ENCODE results near the gene TMEM72.

The TMEM72 gene

DNA sequence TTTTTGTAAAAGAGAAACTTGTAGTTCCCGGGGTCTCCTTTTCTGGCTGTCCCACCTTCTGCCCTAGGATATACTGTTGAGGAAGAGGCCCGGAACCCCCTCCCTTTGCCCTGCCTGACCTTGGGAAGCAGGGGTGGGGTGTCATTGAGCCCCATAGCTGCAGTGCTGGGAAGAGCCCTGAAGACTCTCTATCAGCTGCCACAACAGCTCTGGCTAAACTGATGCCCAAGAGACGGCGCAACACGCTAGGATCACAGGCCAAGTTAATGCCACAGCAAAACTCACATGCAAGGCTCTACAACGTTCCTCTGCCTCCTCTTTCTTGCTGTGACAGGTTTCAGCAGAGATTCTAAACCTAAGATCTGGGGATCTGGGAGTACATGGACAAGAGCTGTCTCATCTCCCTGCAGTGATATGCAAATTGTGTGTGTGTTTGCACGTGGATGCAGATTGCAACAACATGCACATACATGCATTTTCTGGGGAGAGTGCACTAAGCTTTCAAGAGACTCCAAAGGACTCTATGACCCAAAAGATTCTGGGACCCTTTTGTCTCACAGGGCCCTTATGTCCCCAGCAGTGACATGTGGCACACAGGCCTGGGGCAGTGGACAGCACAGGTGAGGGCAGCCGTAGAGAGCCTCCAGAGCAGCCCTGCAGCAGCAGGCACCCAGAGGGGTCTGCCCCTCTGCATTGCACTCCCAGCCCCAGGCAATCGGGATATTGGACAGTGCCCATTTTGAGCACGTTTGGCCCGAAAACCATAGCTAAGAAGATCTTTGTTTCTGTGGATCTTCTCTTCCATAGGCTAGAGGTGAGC, 51.0 kb downstream of the TMEM72 start:
- H3K4me3 ChIP-seq, result peak overlapping the region in 1 of 7 experiments; percentile 4
- peak overlapping the region in 6 of 21 experiments; percentile 0 to 92 (median 31) for H3K27ac ChIP-seq

DNA sequence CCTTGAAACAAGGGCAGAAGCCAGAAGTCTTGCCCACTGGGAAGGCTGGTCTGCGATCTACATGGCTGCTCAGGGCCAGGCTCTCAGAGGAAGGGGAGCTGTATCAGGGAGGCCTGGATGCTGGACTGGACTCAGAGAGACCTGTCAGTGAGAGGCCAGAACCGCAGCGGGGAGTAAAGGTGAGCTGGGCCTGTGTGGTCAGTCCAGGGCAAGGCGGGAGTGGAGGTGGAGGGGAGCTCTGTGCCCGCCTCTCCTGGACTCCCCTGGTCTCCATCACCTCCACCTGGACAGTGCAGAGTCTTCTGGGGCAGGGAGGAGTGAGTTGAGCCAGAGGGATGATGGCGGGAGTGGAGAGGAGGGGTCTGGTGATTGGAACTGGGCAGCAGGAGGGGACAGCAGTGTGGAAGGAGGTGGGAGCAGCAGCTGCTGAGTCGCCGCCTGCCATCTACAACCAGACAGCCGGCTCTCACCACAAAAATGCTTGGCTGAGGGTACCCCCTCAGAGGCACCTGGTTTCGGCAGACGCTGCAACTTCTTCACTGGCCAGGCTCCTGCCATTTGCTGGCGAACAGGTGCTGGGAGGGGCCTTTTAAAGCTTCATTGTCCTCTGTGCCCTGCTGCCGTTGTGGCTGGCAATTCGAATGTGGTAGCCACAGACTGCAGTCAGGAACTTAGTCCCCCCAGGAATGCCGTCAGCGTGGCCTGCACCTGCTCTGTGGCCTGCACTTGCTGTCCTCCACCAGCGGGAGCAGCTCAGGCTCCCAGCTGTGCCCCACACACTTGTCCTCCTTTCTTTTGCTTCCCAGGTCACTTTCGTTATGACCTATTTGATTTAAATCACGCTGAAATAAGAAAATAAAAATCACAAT, 52.0 kb downstream of the TMEM72 start:
- H3K27ac ChIP-seq, result peak overlapping the region in 14 of 21 experiments; percentile 5 to 72 (median 31)
- peak overlapping the region in 1 of 7 experiments; percentile 6 for H3K4me3 ChIP-seq

DNA sequence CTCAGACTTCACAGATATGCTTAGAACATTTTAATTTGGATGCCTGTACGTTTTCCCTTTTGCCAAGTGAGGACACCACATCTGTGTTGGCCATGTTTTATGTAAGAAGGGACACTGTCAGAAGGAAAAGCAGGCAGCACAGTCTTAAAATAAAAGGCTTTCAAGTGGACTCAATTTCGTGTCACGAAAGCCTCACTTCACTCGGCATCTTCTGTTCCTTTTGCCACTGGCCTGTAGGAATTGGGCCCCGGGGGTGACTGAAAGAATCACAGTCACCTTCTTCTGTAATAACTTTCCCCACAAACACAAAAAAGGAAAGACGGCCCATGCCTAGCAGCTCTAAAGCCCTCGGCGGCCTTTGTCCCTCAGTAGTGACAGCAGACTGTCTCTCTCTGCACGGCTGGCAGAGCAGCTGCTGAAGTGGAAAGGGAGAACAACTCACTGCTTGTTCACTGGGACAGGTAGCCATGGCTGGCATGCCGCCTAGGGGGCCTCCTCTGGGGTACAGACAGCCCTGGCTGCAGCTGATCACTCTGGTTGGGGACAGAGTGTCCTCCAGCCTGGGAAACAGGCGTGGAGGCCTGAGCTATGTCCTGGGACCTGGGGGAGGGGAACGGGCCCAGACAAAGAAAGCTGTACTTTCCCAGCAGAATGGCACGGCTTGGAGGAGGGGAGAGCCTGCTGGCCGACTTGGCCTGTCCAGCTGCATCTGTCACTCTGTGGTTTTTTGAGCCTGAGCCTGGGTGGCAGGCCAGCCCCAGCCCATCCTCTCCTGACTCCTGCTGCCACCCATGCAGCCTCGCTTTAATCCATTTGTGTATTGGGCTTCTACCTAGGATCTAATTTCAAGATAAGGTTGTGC, 52.9 kb downstream of the TMEM72 start:
- Histone ChIP-seq H3K4me3 (no peak overlapping the region), H3K27ac (peak overlapping the region in 18 of 21 experiments; percentile 7 to 75 (median 47))

DNA sequence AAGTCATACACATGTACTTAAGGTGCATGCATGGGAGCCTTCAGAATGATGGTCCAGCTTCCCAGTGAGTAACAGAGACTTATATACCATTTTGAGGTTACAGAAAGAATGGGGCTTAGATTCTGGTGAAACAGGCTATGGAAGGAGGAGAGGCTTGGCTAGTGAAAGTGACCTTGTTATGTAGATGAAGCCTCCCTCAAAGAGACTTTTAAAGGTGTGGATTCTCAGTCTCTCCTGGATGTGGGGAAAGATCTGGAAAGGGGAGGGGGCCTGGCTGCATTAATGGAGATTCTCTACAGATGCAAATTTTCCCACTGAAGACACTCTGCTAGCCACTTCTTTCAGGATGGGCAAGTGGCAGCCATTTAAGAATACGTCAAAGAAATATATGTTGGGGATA, 54.0 kb downstream of the TMEM72 start:
- Histone ChIP-seq H3K4me3 (no peak overlapping the region), H3K27ac (peak overlapping the region in 8 of 21 experiments; percentile 21 to 88 (median 60))

DNA sequence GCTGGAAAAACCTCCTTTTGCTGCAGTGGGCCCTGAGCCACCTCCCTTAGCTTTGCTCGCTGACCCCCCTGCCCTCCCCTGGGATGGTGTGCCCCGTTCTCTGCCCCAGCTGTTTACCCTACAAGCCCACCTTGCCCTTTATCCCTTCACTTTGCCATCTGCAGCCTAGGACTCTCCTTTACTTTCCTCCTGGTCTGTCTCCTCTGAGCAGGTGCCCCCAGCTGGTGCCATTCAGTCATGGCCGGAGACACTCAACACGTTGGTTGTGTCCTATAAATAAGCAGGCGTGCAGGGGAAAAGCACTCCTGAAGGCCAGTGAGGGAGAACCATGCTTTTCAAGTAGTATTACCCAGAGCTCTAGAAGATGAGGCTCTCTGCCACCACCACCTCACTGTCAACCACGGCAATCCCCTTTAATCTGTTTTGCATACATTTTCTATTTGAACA, 54.5 kb downstream of the TMEM72 start:
- Histone ChIP-seq H3K27ac (peak overlapping the region in 9 of 21 experiments; percentile 20 to 88 (median 62)), H3K4me3 (no peak overlapping the region)

DNA sequence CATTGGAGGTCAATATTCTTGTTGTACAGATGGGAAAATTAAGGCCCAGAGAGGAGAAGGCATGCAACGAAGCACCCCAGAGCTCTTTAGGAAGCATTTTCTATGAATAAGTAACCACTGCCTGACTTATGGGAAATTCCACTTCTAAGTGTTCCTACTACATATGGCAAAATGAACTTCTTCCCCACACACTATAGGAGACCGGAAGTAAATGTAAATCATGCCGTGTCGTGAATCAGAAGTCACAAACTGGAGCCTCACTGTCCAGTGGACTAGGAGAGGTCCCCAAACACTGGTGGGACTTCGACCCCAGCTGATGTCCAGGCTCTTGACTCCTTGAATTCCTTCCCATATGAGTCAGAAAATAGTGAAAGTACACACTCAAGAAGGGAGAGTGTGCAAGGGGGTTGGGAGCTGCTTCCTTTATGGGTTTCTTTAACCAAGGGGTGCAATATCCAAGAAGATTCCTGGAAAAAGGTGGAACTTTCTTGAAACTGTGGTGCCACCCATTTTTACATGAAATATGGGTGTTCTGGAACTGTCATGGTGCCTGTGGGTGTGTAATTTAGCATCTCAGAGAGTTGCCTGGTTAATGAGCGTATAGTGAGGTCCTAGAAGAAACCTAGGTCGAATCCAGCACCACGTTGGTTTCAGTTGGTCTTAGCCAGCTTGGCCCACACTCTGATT, 55.1 kb downstream of the TMEM72 start:
- Histone ChIP-seq H3K27ac (peak overlapping the region in 10 of 21 experiments; percentile 11 to 88 (median 56)), H3K4me3 (no peak overlapping the region)

DNA sequence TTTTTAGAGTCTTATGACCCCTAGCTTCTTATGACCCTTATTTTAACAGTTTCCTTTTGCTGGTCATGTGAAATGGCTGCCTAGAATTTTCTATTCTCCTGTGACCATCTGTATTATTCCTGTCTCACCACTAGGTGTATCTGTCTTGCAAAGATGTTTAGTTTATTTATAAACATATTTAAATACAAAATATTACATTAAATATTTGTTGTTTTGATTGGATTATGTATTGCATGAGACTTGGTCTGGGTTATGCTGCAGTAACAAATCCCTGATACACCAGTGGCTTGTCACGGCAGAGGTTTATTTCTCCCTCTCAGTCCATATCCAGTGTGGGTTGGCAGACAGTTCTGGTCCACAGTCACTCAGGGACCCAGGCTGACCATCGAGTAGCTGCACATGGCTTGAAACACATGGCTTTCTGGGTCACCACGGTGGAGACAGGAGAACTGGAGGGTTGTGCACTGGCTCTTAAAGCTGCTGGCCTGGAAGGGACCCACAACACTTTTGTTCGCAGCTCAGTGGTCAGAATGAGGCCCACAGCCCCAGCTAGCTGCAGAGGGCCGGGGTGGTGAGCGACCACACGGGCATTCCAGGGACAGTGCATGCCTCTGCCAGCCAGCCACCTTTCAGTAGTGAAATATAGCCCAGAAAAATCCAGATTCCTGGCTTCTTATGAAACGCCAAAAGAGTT, 55.8 kb downstream of the TMEM72 start:
- H3K27ac ChIP-seq, result peak overlapping the region in 13 of 21 experiments; percentile 11 to 88 (median 63)
- no peak overlapping the region for H3K4me3 ChIP-seq

DNA sequence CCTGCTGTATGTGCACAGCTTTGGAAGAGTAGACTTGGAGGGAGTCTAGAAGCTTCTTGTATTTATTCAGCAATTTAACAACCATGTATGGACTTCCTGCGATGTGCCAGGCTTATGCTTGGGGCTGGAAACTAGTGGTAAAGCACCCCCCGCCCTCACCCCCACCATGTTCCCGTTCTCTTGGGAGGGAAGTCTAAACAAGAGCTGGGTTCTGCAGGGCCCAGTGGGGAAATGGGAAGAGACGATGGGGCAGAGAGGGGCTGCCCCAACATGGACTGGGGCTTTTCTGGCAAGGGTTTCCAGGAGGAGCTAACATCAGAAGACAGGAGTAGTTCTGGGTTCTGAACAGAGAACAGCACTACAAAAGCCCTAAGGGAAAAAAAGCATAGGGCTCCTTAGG, 56.5 kb downstream of the TMEM72 start:
- H3K27ac ChIP-seq, result peak overlapping the region in 17 of 21 experiments; percentile 10 to 88 (median 51)

DNA sequence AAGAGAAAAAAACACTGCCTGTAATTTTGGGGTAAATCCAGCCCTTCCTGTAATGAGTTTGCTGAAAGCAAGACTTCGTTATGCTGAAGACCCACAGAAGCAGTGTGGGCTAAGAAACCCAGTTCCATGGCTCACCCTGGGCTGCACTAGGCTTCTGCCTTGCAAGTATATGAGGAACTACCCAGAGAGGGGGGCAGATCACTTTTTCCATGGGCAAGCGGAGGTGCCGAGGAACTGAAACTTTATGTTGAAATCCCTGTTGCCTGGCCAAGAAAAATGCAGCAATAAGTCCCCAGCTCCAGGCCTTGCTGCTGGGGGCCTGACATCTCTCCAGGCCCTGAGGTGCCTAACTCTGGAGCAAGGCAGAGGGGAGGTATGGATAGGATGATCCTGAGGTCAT, 57.0 kb downstream of the TMEM72 start:
- no peak overlapping the region for H3K4me3 ChIP-seq
- H3K27ac ChIP-seq, result peak overlapping the region in 19 of 21 experiments; percentile 10 to 88 (median 51)

More for the DNA sequence above, 56.5 kb downstream of the TMEM72 start:
- no peak overlapping the region for H3K4me3 ChIP-seq

DNA sequence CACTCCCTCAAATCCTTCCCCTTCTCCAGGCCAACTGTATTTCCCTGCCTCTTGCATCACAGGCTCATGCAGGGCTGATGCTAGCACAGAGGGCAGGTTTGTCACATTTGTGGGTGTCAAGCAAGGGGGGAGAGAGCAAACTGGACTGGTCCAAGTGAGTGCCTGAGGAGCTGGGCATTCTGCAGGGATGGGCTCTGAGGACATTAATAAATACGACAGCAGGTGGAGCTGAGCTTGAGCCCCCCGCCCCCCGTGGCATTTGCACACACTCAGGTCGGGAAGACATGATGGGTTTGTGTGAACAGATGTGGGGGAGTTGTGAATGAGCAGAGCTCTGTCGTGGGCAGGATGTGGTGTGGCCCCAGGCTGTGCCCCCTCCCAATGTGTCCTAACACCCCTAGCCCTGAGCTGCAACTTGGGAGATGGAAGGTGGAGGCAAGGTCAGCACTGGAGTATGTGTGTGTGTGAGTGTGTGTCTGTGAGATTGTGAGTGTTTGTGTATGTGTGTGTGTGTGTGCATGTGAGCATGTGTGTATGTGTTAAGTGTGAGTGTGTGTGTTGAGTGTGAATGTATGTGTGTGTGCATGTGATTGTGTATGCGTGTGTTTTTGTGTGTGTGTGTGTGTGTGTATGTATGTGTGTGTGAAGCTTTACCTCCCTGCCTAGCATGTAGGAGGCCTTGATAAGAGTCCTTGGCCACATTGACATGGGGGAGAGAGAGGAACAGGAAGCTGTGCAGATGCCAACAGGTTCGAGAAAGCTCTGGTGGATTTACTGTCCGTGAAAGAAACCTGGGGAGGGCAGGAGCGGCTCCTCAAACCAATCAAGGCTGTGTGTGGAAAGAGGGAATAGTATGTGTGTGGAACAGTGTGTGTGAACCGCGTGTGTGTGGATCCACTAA, 57.6 kb downstream of the TMEM72 start:
- Histone ChIP-seq H3K4me3 (no peak overlapping the region), H3K27ac (peak overlapping the region in 18 of 21 experiments; percentile 2 to 88 (median 48))

DNA sequence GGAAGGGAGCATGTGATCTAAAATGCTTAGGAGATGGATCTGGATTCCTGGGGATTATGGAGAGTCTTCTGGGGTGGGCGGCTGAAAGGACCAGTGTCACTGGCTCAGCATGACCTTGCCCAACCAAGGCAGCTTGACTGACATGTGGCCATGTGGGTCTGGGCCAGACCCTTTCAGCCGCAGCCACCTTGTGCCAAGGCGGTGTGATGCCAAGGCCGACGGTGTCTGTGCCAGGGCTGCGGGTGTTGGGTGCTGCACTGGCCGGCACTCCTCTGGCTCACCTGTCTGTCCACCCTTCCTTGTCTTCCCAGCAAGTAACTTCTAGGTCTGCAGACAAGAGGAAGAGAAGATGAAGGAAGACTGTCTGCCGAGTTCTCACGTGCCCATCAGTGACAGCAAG, 58.7 kb downstream of the TMEM72 start:
- H3K27ac ChIP-seq, result peak overlapping the region in 1 of 21 experiments; percentile 47
- no peak overlapping the region for H3K4me3 ChIP-seq

DNA sequence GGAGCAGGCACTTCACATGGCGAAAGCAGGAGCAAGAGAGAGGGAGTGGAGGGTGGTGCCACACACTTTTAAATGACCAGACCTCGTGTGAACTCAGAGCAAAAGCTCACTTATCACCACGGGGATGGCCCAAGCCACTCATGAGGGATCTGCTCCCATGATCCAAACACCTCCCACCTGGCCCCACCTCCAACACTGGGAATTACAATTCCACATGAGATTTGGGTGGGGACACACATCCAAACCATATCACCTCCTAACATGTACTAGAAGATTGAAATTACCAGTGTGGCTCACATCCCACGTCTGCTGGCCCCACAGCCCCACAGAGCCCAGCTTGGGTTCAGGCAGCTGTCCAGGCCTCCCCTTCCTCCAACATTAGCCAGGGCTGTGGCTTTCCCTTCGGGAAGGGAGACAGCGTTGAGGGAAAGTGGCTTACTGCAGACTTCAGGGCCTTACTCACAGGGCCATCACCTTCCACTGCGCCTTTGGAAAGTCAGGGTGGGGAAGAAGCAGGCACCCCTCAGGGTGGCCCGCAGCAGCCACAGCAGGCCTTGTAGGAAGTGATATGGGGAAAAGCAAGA, 59.8 kb downstream of the TMEM72 start:
- peak overlapping the region in 1 of 21 experiments; percentile 10 for H3K27ac ChIP-seq
- no peak overlapping the region for H3K4me3 ChIP-seq

DNA sequence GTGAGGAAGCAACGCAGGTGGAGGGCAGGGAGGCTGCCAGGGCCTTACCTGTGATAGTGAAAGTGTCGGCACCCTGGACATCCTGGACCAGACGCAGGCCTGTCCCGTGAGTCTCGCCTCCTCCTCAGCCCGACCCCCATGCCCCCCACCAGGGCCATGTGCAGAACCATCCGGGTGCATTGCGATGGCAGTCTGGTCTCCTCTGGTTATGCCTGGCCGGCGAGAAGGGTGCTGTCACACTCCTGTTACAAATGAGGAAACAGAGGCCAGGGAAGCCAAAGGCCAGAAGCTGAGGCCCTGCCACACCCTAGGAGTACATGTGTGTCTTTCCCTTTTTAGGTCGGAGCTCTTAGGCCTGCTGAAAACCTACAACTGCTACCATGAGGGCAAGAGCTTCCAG, 60.3 kb downstream of the TMEM72 start:
- H3K4me3 ChIP-seq, result no peak overlapping the region
- peak overlapping the region in 1 of 21 experiments; percentile 10 for H3K27ac ChIP-seq

DNA sequence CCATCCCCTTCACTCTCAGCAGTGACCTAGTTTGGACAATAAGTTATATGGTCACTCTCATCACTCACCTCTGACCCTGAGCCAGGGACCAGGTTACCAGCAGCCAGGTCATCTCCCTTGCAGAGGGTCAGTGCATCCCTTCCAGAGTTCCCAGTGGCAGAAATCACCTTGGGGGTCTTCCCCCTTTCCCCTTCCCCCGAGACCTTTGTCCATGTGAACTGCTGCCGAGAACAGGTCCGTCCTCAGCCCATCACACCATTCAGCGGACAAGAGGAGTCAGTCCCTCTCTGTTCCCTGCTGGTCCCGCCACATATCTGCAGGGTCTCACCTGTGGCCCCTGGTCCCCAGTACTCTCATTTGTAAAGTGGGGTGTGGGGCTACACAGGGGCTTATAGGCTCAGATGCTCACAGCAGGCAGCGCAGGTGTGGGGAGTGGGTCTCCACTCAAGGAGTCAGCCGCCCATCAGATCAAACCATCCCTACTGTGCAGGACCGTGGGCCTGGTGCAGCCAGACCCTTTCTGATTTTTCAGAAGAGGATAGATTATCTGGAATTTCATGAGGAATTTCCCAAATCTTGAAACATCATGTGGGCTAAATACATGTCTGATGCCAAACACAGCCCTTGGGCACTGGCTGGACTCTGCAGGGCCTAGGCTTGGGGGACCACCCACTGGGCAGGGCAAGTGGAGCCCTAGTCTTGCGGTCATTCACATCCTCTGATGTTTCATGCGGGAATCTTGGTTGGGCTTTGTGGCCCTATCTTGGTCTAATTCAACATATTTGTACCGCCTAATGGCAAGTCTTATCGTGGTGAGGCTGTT, 61.0 kb downstream of the TMEM72 start:
- H3K4me3 ChIP-seq, result no peak overlapping the region
- H3K27ac ChIP-seq, result peak overlapping the region in 2 of 21 experiments; percentile 11 to 30

DNA sequence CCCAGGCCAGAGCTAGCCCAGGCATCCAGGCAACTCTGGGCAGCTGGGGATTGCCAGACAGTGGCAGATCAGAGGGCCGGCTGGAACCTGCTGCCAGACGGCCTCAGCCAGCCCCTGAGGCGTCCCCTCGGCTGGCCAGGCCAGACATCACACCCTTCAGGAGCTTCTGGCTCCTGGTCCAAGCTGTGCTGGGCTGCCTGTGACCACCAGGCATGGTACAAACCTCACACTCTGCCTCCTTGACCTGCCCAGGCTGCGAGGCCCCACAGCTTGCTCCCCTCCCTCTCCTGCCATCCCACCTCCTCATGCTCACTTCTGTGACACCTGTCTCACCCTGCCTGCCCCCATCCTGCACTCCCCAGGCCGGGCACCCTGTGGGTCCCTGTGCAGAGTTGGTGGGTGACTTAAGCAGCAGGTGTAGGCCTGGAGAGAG, 61.8 kb downstream of the TMEM72 start:
- peak overlapping the region in 8 of 21 experiments; percentile 1 to 88 (median 26) for H3K27ac ChIP-seq
- no peak overlapping the region for H3K4me3 ChIP-seq
